ENCODE data around the gene XYLB.

Gene XYLB

DNA sequence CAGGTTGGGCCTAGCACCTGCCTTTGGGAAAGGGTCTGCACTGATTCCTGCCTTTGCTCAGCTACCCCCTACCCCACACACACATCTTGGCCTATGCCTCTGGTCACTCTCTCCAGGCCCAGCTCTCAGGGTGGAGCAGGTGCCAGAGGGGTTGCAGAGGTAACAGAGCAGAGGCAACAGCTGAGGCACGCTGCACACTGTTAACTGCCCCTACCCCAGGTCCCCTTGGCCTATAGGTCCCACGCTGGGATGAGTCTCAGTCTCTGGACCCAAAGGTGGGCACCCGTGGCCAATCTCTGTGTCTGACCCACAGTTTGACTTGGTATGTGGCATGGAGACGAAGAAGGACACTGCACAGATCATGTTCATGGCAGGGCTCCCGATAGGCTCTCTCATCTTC lies 39.6 kb upstream of the XYLB start:
- ATAC-seq (ENCODE audit: insufficient read depth, low read depth): no peak
- no peak overlapping the region for H3K4me2 ChIP-seq (ENCODE audit: insufficient read depth, low read length)
- H3K79me2 ChIP-seq (ENCODE audit: insufficient read depth, low read length): no peaks in the 10 kb centered on the region
- no peak overlapping the region for H3K4me3 ChIP-seq (ENCODE audit: low read depth in 1 of 2, low read length in 2 of 2)
- no peaks in the 10 kb centered on the region for H3K4me1 ChIP-seq (ENCODE audit: insufficient read depth, low read length)
- no peaks in the 10 kb centered on the region; the same call in 1 of the 2 replicates for H4K20me1 ChIP-seq (ENCODE audit: insufficient read depth, low read length)
- no peaks in the 10 kb centered on the region for H3K9me3 ChIP-seq (ENCODE audit: insufficient read depth, low read length, severe bottlenecking)
- TF ChIP-seq EZH2 (IDR thresholded peaks at IDR 0.05; ENCODE audit: borderline replicate concordance, low read depth, low read length, severe bottlenecking): no peak
- TF ChIP-seq, protein P1, sequence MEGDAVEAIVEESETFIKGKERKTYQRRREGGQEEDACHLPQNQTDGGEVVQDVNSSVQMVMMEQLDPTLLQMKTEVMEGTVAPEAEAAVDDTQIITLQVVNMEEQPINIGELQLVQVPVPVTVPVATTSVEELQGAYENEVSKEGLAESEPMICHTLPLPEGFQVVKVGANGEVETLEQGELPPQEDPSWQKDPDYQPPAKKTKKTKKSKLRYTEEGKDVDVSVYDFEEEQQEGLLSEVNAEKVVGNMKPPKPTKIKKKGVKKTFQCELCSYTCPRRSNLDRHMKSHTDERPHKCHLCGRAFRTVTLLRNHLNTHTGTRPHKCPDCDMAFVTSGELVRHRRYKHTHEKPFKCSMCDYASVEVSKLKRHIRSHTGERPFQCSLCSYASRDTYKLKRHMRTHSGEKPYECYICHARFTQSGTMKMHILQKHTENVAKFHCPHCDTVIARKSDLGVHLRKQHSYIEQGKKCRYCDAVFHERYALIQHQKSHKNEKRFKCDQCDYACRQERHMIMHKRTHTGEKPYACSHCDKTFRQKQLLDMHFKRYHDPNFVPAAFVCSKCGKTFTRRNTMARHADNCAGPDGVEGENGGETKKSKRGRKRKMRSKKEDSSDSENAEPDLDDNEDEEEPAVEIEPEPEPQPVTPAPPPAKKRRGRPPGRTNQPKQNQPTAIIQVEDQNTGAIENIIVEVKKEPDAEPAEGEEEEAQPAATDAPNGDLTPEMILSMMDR (IDR thresholded peaks at IDR 0.05; ENCODE audit: borderline replicate concordance, extremely low read depth, low read length, poor library complexity, severe bottlenecking): no peak
- H2AFZ ChIP-seq (ENCODE audit: low read depth, low read length): no peak overlapping the region
- no peaks in the 10 kb centered on the region for H3K36me3 ChIP-seq (ENCODE audit: insufficient read depth, low read length)
- DNase-seq: no peak
- H3K27ac ChIP-seq (ENCODE audit: low read length): no peak overlapping the region
- no peak overlapping the region for H3K9ac ChIP-seq (ENCODE audit: low read depth, low read length)
- H3K27me3 ChIP-seq (ENCODE audit: insufficient read depth, low read length, poor library complexity): peaks cover 13% of the 10 kb centered on the region

DNA sequence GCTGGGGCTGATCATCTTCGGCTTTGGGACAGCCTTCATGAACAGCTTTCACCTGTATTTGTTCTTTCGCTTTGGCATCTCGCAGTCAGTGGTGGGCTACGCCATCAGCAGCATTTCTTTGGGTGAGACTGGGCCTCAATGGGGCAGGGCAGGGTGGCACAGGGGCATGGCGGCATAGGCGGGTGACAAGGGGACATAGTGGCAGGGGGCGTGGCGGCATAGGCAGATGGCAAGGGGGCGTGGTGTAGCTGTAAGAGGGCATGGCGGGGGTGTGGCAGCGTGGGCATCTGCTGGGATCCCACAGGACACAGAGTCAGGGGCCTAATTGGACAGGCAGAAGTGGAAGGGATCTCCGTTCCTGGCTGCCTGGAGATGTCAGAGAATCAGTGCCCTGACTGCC lies 39.0 kb upstream of the XYLB start:
- Histone ChIP-seq H3K79me2 (ENCODE audit: insufficient read depth, low read length) (no peaks in the 10 kb centered on the region), H2AFZ (ENCODE audit: low read depth, low read length) (no peak overlapping the region), H3K27me3 (ENCODE audit: insufficient read depth, low read length, poor library complexity) (peaks cover 13% of the 10 kb centered on the region), H3K9ac (ENCODE audit: low read depth, low read length) (no peak overlapping the region), H3K27ac (ENCODE audit: low read length) (no peak overlapping the region), H3K4me3 (ENCODE audit: low read depth in 1 of 2, low read length in 2 of 2) (no peak overlapping the region), H4K20me1 (ENCODE audit: insufficient read depth, low read length) (no peaks in the 10 kb centered on the region; the same call in 1 of the 2 replicates), H3K36me3 (ENCODE audit: insufficient read depth, low read length) (no peaks in the 10 kb centered on the region), H3K4me2 (ENCODE audit: insufficient read depth, low read length) (no peak overlapping the region), H3K9me3 (ENCODE audit: insufficient read depth, low read length, severe bottlenecking) (no peaks in the 10 kb centered on the region), H3K4me1 (ENCODE audit: insufficient read depth, low read length) (no peaks in the 10 kb centered on the region)
- no peak for TF ChIP-seq EZH2 (IDR thresholded peaks at IDR 0.05; ENCODE audit: borderline replicate concordance, low read depth, low read length, severe bottlenecking)
- TF ChIP-seq, protein P1 (IDR thresholded peaks at IDR 0.05; ENCODE audit: borderline replicate concordance, extremely low read depth, low read length, poor library complexity, severe bottlenecking): no peak
- no peak for DNase-seq
- no peak for ATAC-seq (ENCODE audit: insufficient read depth, low read depth)

DNA sequence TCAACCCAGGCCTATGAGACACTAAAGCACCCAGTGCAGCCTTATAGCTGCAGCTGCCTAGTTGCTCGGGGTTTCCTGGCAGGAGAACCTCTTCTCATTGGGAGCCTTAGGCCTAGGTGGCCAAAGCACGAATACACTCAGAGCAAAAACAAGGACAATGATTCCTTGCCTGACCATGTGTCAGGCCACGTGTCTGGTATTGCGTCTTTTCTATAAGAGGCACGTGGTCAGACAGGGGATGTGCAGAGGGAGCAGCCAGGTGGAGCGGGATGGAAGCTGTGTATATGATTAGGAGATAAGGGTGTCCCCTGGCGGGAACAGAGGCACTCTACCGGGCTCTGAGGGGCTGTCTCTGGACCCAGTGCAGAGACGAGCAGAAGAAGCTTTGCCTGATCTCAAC lies 38.1 kb upstream of the XYLB start:
- Histone ChIP-seq H3K4me3 (ENCODE audit: low read depth in 1 of 2, low read length in 2 of 2) (no peak overlapping the region), H3K27ac (ENCODE audit: low read length) (no peak overlapping the region), H3K9ac (ENCODE audit: low read depth, low read length) (no peak overlapping the region), H3K4me1 (ENCODE audit: insufficient read depth, low read length) (no peaks in the 10 kb centered on the region), H4K20me1 (ENCODE audit: insufficient read depth, low read length) (no peaks in the 10 kb centered on the region; the same call in 1 of the 2 replicates), H3K4me2 (ENCODE audit: insufficient read depth, low read length) (no peak overlapping the region), H3K27me3 (ENCODE audit: insufficient read depth, low read length, poor library complexity) (peaks cover 13% of the 10 kb centered on the region), H3K79me2 (ENCODE audit: insufficient read depth, low read length) (no peaks in the 10 kb centered on the region), H2AFZ (ENCODE audit: low read depth, low read length) (no peak overlapping the region), H3K36me3 (ENCODE audit: insufficient read depth, low read length) (no peaks in the 10 kb centered on the region), H3K9me3 (ENCODE audit: insufficient read depth, low read length, severe bottlenecking) (no peaks in the 10 kb centered on the region)
- no peak for ATAC-seq (ENCODE audit: insufficient read depth, low read depth)
- TF ChIP-seq, protein P1 (IDR thresholded peaks at IDR 0.05; ENCODE audit: borderline replicate concordance, extremely low read depth, low read length, poor library complexity, severe bottlenecking): no peak
- no peak for TF ChIP-seq EZH2 (IDR thresholded peaks at IDR 0.05; ENCODE audit: borderline replicate concordance, low read depth, low read length, severe bottlenecking)
- DNase-seq: no peak

DNA sequence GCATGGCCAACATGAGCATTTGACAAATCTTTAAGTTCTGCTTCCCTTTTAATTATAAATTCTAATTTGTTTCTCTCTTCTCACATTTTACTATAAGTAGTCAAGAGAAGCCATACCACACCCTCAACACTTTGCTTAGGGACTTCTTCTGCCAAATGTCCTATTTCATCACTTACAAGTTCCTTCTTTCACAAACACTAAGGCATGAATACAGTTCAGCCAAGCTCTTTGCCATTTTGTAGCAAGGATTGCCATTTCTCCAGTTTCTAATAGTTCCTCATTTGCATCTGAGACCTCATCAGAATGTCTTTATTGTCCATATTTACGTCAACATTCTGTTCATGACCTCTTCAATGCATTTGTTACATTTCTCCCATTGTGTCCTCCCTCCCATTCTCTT lies 35.1 kb upstream of the XYLB start:
- ATAC-seq (ENCODE audit: insufficient read depth, low read depth): no peak
- no peaks in the 10 kb centered on the region for H3K36me3 ChIP-seq (ENCODE audit: insufficient read depth, low read length)
- no peaks in the 10 kb centered on the region for H3K9me3 ChIP-seq (ENCODE audit: insufficient read depth, low read length, severe bottlenecking)
- no peak for DNase-seq
- H3K4me3 ChIP-seq (ENCODE audit: low read depth in 1 of 2, low read length in 2 of 2): no peak overlapping the region
- no peak for TF ChIP-seq EZH2 (IDR thresholded peaks at IDR 0.05; ENCODE audit: borderline replicate concordance, low read depth, low read length, severe bottlenecking)
- TF ChIP-seq, protein P1 (IDR thresholded peaks at IDR 0.05; ENCODE audit: borderline replicate concordance, extremely low read depth, low read length, poor library complexity, severe bottlenecking): no peak
- peaks cover 11% of the 10 kb centered on the region for H3K27me3 ChIP-seq (ENCODE audit: insufficient read depth, low read length, poor library complexity)
- H3K79me2 ChIP-seq (ENCODE audit: insufficient read depth, low read length): no peaks in the 10 kb centered on the region
- no peak overlapping the region for H3K9ac ChIP-seq (ENCODE audit: low read depth, low read length)
- H3K4me2 ChIP-seq (ENCODE audit: insufficient read depth, low read length): no peak overlapping the region
- H3K4me1 ChIP-seq (ENCODE audit: insufficient read depth, low read length): no peaks in the 10 kb centered on the region
- H4K20me1 ChIP-seq (ENCODE audit: insufficient read depth, low read length): no peaks in the 10 kb centered on the region; the same call in 1 of the 2 replicates
- no peak overlapping the region for H2AFZ ChIP-seq (ENCODE audit: low read depth, low read length)
- H3K27ac ChIP-seq (ENCODE audit: low read length): no peak overlapping the region

All from DND-41 (cell line).